ENCODE results near the gene RNF166.

RNF166 gene

DNA sequence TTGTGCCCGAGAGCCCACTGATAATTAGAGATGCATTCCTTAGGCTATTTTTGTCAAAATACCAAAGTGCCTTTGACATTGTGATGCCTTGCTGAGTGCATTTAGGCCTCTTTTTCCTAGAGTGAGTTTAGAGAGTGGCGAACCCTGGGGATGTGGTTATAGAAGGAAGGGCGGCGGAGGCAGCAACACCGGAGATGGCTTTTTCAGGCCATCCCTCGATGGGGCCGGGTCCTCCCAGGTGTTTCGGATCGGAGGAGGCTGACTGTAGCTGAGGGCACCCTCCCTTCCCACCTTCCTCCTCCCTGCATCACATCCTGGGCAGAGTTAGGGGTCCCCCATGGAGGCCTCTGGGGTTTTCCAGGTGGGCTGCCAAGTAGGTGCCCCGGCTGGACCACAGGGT is 13.3 kb downstream of the RNF166 start:
- DNase-seq (ENCODE audit: low read depth in 2 of 2) = no peak

- no peak for DNase-seq (ENCODE audit: low read depth in 2 of 2)
These were observed 14.2 kb downstream of the RNF166 start for GRCh38 chr16:88691924-88692560.

- no peak for DNase-seq (ENCODE audit: low read depth in 2 of 2)
These were observed 14.9 kb downstream of the RNF166 start for GRCh38 chr16:88691129-88691813.

DNA sequence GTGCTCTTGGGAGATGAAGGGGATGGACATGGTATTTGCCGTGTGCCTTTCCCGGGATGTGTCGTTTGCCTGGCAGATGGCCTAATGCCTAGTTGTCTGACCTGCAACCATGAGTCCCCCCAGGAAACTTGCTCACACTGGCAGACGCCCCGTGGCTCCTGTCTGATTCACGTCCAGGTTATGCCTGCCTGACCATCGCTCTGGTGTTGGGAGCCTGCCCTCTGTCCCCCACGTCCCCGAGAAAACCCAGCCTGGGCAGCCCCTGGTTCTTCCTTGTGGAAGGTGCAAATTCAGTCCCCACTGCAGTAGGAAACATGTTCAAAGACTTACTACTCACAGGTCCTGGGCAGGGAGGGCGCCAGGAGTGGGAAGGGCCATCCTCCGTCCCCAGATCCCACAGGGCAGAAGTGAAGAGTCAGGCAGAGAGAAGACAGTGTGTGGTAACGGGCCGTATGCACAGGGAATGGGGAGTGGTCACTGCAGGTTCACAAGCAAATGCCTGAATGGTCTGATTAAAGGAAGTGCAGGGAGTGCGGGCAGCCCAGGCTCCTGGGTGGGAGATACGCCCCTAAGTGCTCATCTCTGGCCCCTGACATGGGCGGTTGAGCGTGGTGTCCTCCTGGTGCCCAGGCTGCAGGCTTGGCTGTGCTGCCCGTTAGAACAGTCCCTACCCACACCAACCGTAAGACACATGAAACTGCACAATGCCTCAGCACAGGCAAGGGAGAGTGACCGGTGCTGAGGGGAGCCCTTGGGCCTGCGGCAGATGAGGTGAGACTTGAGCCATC is 15.7 kb downstream of the RNF166 start:
- no peak for DNase-seq (ENCODE audit: low read depth in 2 of 2)

- DNase-seq (ENCODE audit: low read depth in 2 of 2) = no peak
These were observed 18.0 kb downstream of the RNF166 start for GRCh38 chr16:88688013-88688778.

- no peak for DNase-seq (ENCODE audit: low read depth in 2 of 2)
These were observed 18.6 kb downstream of the RNF166 start for GRCh38 chr16:88687676-88688012.

DNA sequence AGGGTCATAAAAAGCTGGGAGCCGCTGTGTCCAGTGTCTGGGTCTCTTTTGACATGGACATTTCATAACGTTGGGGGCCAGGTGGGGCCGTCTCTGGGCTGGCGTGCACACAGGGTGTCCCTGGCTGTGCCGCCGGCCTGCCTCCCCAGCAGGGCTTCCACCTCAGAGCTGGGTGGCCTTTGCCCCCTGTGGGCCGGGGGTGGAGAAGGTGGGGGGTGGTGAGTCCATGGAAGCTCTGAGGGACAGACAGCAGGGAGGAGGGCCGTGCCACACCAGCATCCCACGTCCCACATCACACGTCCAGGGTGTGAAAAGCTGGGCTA is 19.0 kb downstream of the RNF166 start:
- no peak for DNase-seq (ENCODE audit: low read depth in 2 of 2)

GRCh38 chr16:88686439-88687253 is 19.6 kb downstream of the RNF166 start, which contains the start of gene SNAI3:
Gene SNAI3, minus strand, starts transcription at chr16:88686507. Its CDS starts 101 bp downstream, at chr16:88686406.
- no peak for DNase-seq (ENCODE audit: low read depth in 2 of 2)

GRCh38 chr16:88686062-88686438 is 20.2 kb downstream of the RNF166 start:
- DNase-seq (ENCODE audit: low read depth in 2 of 2) = no peak

- DNase-seq (ENCODE audit: low read depth in 2 of 2) = no peak
These were observed 20.8 kb downstream of the RNF166 start for GRCh38 chr16:88685156-88686061.

DNA sequence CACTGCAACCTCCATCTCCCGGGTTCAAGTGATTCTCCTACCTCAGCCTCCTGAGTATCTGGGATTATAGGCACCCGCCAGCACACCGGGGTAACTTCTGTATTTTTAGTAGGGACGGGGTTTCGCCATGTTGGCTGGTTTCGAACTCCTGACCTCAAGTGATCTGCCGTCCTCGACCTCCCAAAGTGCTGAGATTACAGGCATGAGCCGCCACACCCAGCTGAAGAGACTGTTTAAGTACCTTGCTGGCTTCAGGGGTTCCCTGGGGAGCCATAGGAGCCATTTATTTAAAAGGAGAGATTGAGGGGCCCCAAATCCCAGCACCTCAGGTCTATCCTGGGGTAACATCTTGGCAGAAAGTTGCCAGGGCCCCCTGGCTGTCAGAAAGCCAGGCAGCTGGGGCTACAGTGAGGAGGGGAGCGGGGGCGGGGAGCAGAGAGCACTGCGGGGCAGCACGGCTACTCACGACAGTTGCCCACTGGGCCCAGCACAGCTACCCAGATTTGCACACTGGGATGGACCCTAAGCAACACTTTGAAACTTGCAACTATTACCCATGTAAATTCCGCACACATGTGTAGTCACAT is 21.5 kb downstream of the RNF166 start:
- DNase-seq (ENCODE audit: low read depth in 2 of 2) = no peak

- no peak for DNase-seq (ENCODE audit: low read depth in 2 of 2)
These were observed 24.3 kb downstream of the RNF166 start for GRCh38 chr16:88681709-88682451.

- no peak for DNase-seq (ENCODE audit: low read depth in 2 of 2)
These were observed 25.0 kb downstream of the RNF166 start for GRCh38 chr16:88681084-88681680.

GRCh38 chr16:88680554-88681083 is 25.6 kb downstream of the RNF166 start:
- DNase-seq (ENCODE audit: low read depth in 2 of 2) = no peak

GRCh38 chr16:88678224-88678979 is 27.8 kb downstream of the RNF166 start:
- no peak for DNase-seq (ENCODE audit: low read depth in 2 of 2)

GRCh38 chr16:88677721-88678120 is 28.5 kb downstream of the RNF166 start:
- no peak for DNase-seq (ENCODE audit: low read depth in 2 of 2)

DNA sequence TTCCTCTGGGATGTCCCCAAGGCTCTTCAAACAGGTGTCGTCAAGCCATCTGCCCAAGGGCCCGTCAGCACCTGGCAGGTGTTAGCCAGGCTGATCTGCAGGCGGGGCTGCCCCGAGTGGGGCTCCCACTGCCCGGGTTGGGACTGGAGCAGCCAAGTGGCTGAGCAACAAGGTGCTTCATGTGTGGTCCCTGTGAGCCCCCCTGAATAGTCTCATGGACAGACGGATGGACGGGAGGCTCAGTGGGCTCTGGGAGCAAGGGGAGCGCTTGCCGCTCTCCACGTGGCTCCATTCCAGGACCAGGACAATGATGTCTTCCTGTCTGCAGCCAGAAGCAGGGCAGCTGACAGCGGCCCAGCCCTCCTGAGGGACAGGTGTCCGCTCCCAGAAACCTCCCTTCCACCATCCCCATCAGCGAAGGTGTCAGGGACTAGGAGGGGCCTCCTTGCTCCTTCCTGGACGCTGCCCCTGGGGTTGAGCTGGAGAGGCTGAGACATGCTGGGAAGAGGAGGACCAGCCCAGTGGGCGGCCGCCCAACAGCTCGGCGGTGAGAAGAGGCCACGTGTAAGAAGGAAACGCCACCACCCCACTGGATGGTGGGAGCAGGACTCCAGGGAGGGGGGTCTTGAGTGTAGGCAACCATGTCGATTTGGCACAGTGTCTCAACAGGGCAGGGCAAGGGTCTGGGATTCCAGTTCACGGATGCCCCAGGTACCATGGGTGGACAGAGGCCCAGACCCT is 29.5 kb downstream of the RNF166 start:
- no peak for DNase-seq (ENCODE audit: low read depth in 2 of 2)

Measured in fibroblast of skin of left biceps (primary cell).